Activated CD8-positive, alpha-beta T cell treated with anti-CD3 and anti-CD28 coated beads, Interleukin-2, amount 10 ng/mL, durations not matched to agents 7 days and 5 days (primary cell): ENCODE measurements around the gene BCL7B. TPM values are rescaled to one million over a fixed set of nuclear protein-coding genes. Genes with fewer than 3 reads are reported as not detected.
A peak's percentile ranks its signal among the peaks of the same experiment; 100 is the strongest.
"Not testable (repeated sequence)": the region's sequence is repeated elsewhere in the genome, so short reads cannot be mapped to it uniquely, and the experiment has no call there.

Experiments used
- ATAC-seq: fragments of 150-1000 bp; cut with Tn5 transposase; one replicate; pipeline ENCODE4 v1.10.0; 2021; ENCODE audit warnings: moderate library complexity
- CTCF ChIA-PET: fragments of 350-600 bp; sonication (Branson Sonifier 250); formaldehyde crosslinking; loops from one replicate; lab custom pipeline; 2021; ENCODE audit warnings: antibody characterized with exemption; lab: Charles Lee
- POLR2A ChIA-PET: fragments of 350-600 bp; sonication (Branson Sonifier 250); formaldehyde crosslinking; loops from one replicate; lab custom pipeline; 2021; ENCODE audit warnings: antibody characterized with exemption; lab: Charles Lee
- DNase-seq: peaks from one replicate; pipeline ENCODE4 v3.0.0-alpha.2; 2020
- H3K27ac Mint-ChIP-seq: one replicate; pipeline ENCODE4 v1.8.0; 2021; ENCODE audit warnings: mild to moderate bottlenecking, mixed read lengths
- H3K27me3 Mint-ChIP-seq: one replicate; pipeline ENCODE4 v1.8.0; 2021; ENCODE audit warnings: low read depth, mixed read lengths
- H3K36me3 Mint-ChIP-seq: one replicate; pipeline ENCODE4 v1.8.0; 2021; ENCODE audit warnings: low read depth, mixed read lengths
- H3K4me1 Mint-ChIP-seq: one replicate; pipeline ENCODE4 v1.8.0; 2021; ENCODE audit warnings: low read depth, mixed read lengths
- H3K4me3 Mint-ChIP-seq: one replicate; pipeline ENCODE4 v1.8.0; 2021; ENCODE audit warnings: mild to moderate bottlenecking, mixed read lengths
- H3K9me3 Mint-ChIP-seq: one replicate; pipeline ENCODE4 v1.8.0; 2022; ENCODE audit warnings: mixed read lengths; ENCODE audit not compliant: insufficient read depth
- total RNA-seq, 2 experiments: library from RNA; stranded (reverse); gene quantifications; one replicate each; pipeline ENCODE4 v1.2.3, GENCODE V29; 2021

The BCL7B gene
- total RNA-seq, 2 experiments from 2014 or later, result 76.8 to 80.8 TPM

GRCh38 chr7:73569042-73569608 is 11.6 kb upstream of the BCL7B start:
- H3K27me3 Mint-ChIP-seq, result no peaks in the 10 kb centered on the region
- DNase-seq (no peak), ATAC-seq (no peak)
- peaks cover 44% of the 10 kb centered on the region for H3K36me3 Mint-ChIP-seq
- no peaks in the 10 kb centered on the region for H3K9me3 Mint-ChIP-seq
- no peak overlapping the region for H3K4me3 Mint-ChIP-seq
- ChIA-PET CTCF (interaction anchor here (1.1 kb wide), 1 partner anchor 9 kb away, joined by 3 read pairs; the partner anchor contains the start of gene TBL2), POLR2A (interaction anchor here (1.7 kb wide), 1 partner anchor 47 kb away, joined by 4 read pairs; the partner anchor contains the start of gene BAZ1B)
- H3K4me1 Mint-ChIP-seq, result peaks cover 31% of the 10 kb centered on the region
- no peak overlapping the region for H3K27ac Mint-ChIP-seq

GRCh38 chr7:73567846-73568685 is 10.6 kb upstream of the BCL7B start:
- Mint-ChIP-seq H3K27me3 (no peaks in the 10 kb centered on the region), H3K4me1 (peaks cover 31% of the 10 kb centered on the region), H3K27ac (no peak overlapping the region), H3K36me3 (peaks cover 35% of the 10 kb centered on the region), H3K4me3 (no peak overlapping the region), H3K9me3 (no peaks in the 10 kb centered on the region)
- no peak for DNase-seq
- ChIA-PET POLR2A (interaction anchor here (0.6 to 1.7 kb wide), 3 partner anchors 11 to 46 kb away, joined by 3 to 4 read pairs (median 4); partner anchors contain the start of gene BAZ1B), CTCF (interaction anchor here (1.4 to 2.3 kb wide), 3 partner anchors 11 to 117 kb away, joined by 3 to 5 read pairs (median 3); partner anchors contain the start of gene BCL7B)
- ATAC-seq, result no peak

GRCh38 chr7:73567140-73567539 is 9.7 kb upstream of the BCL7B start:
- Mint-ChIP-seq H3K4me1 (peaks cover 31% of the 10 kb centered on the region), H3K27ac (no peak overlapping the region), H3K36me3 (peaks cover 25% of the 10 kb centered on the region), H3K9me3 (no peaks in the 10 kb centered on the region), H3K4me3 (no peak overlapping the region), H3K27me3 (no peaks in the 10 kb centered on the region)
- DNase-seq, result no peak
- no peak for ATAC-seq
- ChIA-PET POLR2A (interaction anchor here (1.7 kb wide), 1 partner anchor 45 kb away, joined by 4 read pairs; the partner anchor contains the start of gene BAZ1B), CTCF (interaction anchor here (0.9 to 2.3 kb wide), 6 partner anchors 10 to 116 kb away, joined by 3 to 5 read pairs (median 4); partner anchors contain the start of gene BCL7B)

GRCh38 chr7:73566431-73566830 is 8.9 kb upstream of the BCL7B start:
- H3K27ac Mint-ChIP-seq, result peak overlapping the region; percentile 71
- peaks cover 31% of the 10 kb centered on the region for H3K4me1 Mint-ChIP-seq
- not testable (repeated sequence) for ATAC-seq, H3K9me3 Mint-ChIP-seq, H3K27me3 Mint-ChIP-seq, DNase-seq
- H3K4me3 Mint-ChIP-seq, result peak overlapping the region; percentile 59
- POLR2A ChIA-PET, result interaction anchor here (0.7 to 1.7 kb wide), 3 partner anchors 9 to 46 kb away, joined by 3 to 8 read pairs (median 6); partner anchors contain the start of gene BCL7B
- H3K36me3 Mint-ChIP-seq, result peaks cover 23% of the 10 kb centered on the region
- CTCF ChIA-PET, result interaction anchor here (0.8 to 2.3 kb wide), 8 partner anchors 12 to 159 kb away, joined by 3 to 5 read pairs (median 5); partner anchors contain the start of genes BAZ1B and TBL2

- peaks cover 31% of the 10 kb centered on the region for H3K4me1 Mint-ChIP-seq
- H3K4me3 Mint-ChIP-seq, result peak overlapping the region; percentile 59
- ChIA-PET POLR2A (interaction anchor here (0.7 to 1.7 kb wide), 4 partner anchors 9 to 45 kb away, joined by 3 to 8 read pairs (median 6); partner anchors contain the start of genes BCL7B and TBL2), CTCF (interaction anchor here (0.8 to 2.3 kb wide), 7 partner anchors 13 to 160 kb away, joined by 3 to 5 read pairs (median 5); partner anchors contain the start of genes BAZ1B and TBL2)
- ATAC-seq (peak; percentile 35), DNase-seq (no peak)
- H3K9me3 Mint-ChIP-seq, result no peaks in the 10 kb centered on the region
- peaks cover 19% of the 10 kb centered on the region for H3K36me3 Mint-ChIP-seq
- peak overlapping the region; percentile 71 for H3K27ac Mint-ChIP-seq
- H3K27me3 Mint-ChIP-seq, result peaks cover under 1% of the 10 kb centered on the region
Observed at GRCh38 chr7:73565675-73566340, 8.3 kb upstream of the BCL7B start.

- Mint-ChIP-seq H3K9me3 (no peaks in the 10 kb centered on the region), H3K36me3 (peaks cover 12% of the 10 kb centered on the region), H3K27ac (no peak overlapping the region), H3K4me3 (no peak overlapping the region), H3K4me1 (peaks cover 15% of the 10 kb centered on the region), H3K27me3 (peaks cover 6% of the 10 kb centered on the region)
- ChIA-PET POLR2A (interaction anchor here (1.5 to 1.6 kb wide), 2 partner anchors 18 to 35 kb away, joined by 4 to 6 read pairs; partner anchors contain the start of gene TBL2), CTCF (interaction anchor here (1.3 kb wide), 1 partner anchor 47 kb away, joined by 6 read pairs; no protein-coding TSS in a partner anchor)
- ATAC-seq, result no peak
- no peak for DNase-seq
Observed at GRCh38 chr7:73560109-73560835, 2.8 kb upstream of the BCL7B start.

GRCh38 chr7:73557108-73557396 is 438 bp downstream of the BCL7B start:
- Mint-ChIP-seq H3K4me1 (peaks cover 32% of the 10 kb centered on the region), H3K9me3 (no peaks in the 10 kb centered on the region), H3K4me3 (peak overlapping the region; percentile 90), H3K36me3 (peaks cover 31% of the 10 kb centered on the region), H3K27me3 (peaks cover 6% of the 10 kb centered on the region), H3K27ac (peak overlapping the region; percentile 95)
- DNase-seq, result peak; percentile 93
- ATAC-seq, result peak; percentile 95
- ChIA-PET POLR2A (interaction anchor here (0.6 to 3.7 kb wide), 11 partner anchors 9 to 182 kb away, joined by 3 to 50 read pairs (median 4); partner anchors contain the start of genes ABHD11, BAZ1B and TBL2), CTCF (interaction anchor here (0.7 to 1.3 kb wide), 4 partner anchors 11 to 105 kb away, joined by 3 to 5 read pairs (median 4); no protein-coding TSS in a partner anchor)

GRCh38 chr7:73556208-73557107 is 1.0 kb downstream of the BCL7B start:
- ATAC-seq (no peak), DNase-seq (no peak)
- H3K4me3 Mint-ChIP-seq, result peak overlapping the region; percentile 90
- H3K27me3 Mint-ChIP-seq, result peaks cover 6% of the 10 kb centered on the region
- peaks cover 33% of the 10 kb centered on the region for H3K4me1 Mint-ChIP-seq
- ChIA-PET POLR2A (interaction anchor here (0.6 to 3.7 kb wide), 11 partner anchors 8 to 182 kb away, joined by 3 to 50 read pairs (median 4); partner anchors contain the start of genes ABHD11, BAZ1B and TBL2), CTCF (interaction anchor here (0.7 to 1.3 kb wide), 7 partner anchors 11 to 105 kb away, joined by 3 to 5 read pairs (median 3); no protein-coding TSS in a partner anchor)
- H3K27ac Mint-ChIP-seq, result peak overlapping the region; percentile 81
- H3K9me3 Mint-ChIP-seq, result no peaks in the 10 kb centered on the region
- peaks cover 32% of the 10 kb centered on the region for H3K36me3 Mint-ChIP-seq

- Mint-ChIP-seq H3K27ac (peak overlapping the region; percentile 81), H3K4me1 (peaks cover 37% of the 10 kb centered on the region), H3K9me3 (no peaks in the 10 kb centered on the region), H3K27me3 (peaks cover 3% of the 10 kb centered on the region), H3K36me3 (peaks cover 38% of the 10 kb centered on the region), H3K4me3 (peak overlapping the region; percentile 90)
- CTCF ChIA-PET, result interaction anchor here (0.9 to 1.2 kb wide), 3 partner anchors 21 to 37 kb away, joined by 3 read pairs; no protein-coding TSS in a partner anchor
- ATAC-seq (no peak), DNase-seq (no peak)
- POLR2A ChIA-PET, result interaction anchor here (3.7 kb wide), 1 partner anchor 34 kb away, joined by 50 read pairs; the partner anchor contains the start of gene BAZ1B
Observed at GRCh38 chr7:73555411-73555982, 2.0 kb downstream of the BCL7B start.
